Aorta (tissue), 5 donors: ENCODE results near the gene TERT. TPM values are rescaled to one million over a fixed set of nuclear protein-coding genes. Genes with fewer than 3 reads are reported as not detected.
"Not testable (repeated sequence)": the region's sequence is repeated elsewhere in the genome, so short reads cannot be mapped to it uniquely, and the experiment has no call there.

Experiments used
- ATAC-seq: fragments of 200-7000 bp; cut with Tn5 transposase; one replicate; pipeline ENCODE4 v1.9.1; 2022; ENCODE audit warnings: moderate library complexity; ENCODE audit not compliant: low FRiP score
- DNase-seq, 2 donors: peaks; one replicate each; pipeline ENCODE4 v3.0.0-alpha.2; 2020
- H3K27ac ChIP-seq, 2 donors: one replicate each; pipeline ENCODE4 v1.5.1; 2013; ENCODE audit warnings: low read length in 2 of 2, mild to moderate bottlenecking in 2 of 2, moderate library complexity in 2 of 2, control low read depth in 1 of 2, inconsistent platforms in 1 of 2, low read depth in 1 of 2
- H3K27me3 ChIP-seq, 2 donors: one replicate each; pipeline ENCODE4 v1.6.1; 2013; ENCODE audit warnings: control low read depth in 1 of 2, low read length in 1 of 2, mild to moderate bottlenecking in 1 of 2, moderate library complexity in 1 of 2; ENCODE audit not compliant: insufficient read depth in 2 of 2, control insufficient read depth in 1 of 2
- H3K36me3 ChIP-seq, 2 donors: one replicate each; pipeline ENCODE4 v1.6.1; 2013; ENCODE audit warnings: control low read depth in 1 of 2, low read length in 1 of 2, mild to moderate bottlenecking in 1 of 2; ENCODE audit not compliant: insufficient read depth in 2 of 2, control insufficient read depth in 1 of 2
- H3K4me1 ChIP-seq, 2 donors: one replicate each; pipeline ENCODE4 v1.6.1; 2013; ENCODE audit warnings: low read length in 2 of 2, control low read depth in 1 of 2, mild to moderate bottlenecking in 1 of 2, moderate library complexity in 1 of 2; ENCODE audit not compliant: insufficient read depth in 2 of 2, control insufficient read depth in 1 of 2
- H3K4me3 ChIP-seq, 2 donors: one replicate each; pipeline ENCODE4 v1.5.1; 2013; ENCODE audit warnings: low read length in 2 of 2, control low read depth in 1 of 2, mild to moderate bottlenecking in 1 of 2
- H3K9me3 ChIP-seq: one replicate; pipeline ENCODE4 v1.6.1; 2013; ENCODE audit warnings: mild to moderate bottlenecking, low read length; ENCODE audit not compliant: control insufficient read depth
- WGBS, 2 donors: extraction: QIAGEN DNeasy Blood & Tissue Kit; methylation state at CpG; one replicate each; pipeline ENCODE4 v1.1.7; 2013; 5-methylcytosine and 5-hydroxymethylcytosine counted together
- intact Hi-C, 2 donors: fragments of 100-400 bp; cut with DNase I; formaldehyde crosslinking; loops; one replicate each; pipeline versions ENCODE4 v1.14.2 to v1.15.0; 2022
- polyA plus RNA-seq, 2 donors: library from polyadenylated mRNA; stranded (reverse); fragments of 200-250 nt; gene quantifications; one replicate each; pipeline ENCODE4 v1.2.3, GENCODE V29; 2013
- total RNA-seq, 2 donors: library from RNA; stranded (reverse); fragmentation: NEBNext Ultra II Directional; extraction: Animal tissue kit (Norgen Biotek cat#: 25700); gene quantifications; one replicate each; pipeline ENCODE4 v1.2.1, GENCODE V29; 2021
- donor health status: healthy with polysubstance abuse.
- donor health status: Bipolar disorder and iron deficiency.
- donor health status: DM: no; HTN: no; CAD: no.
- donor health status: DM: no; HTN: no; CAD: no.
- donor health status: DM: yes; HTN: yes; CAD: no.

Gene TERT
- total and polyA plus RNA-seq, 4 donors: not detected

- H3K36me3 ChIP-seq: no peaks in the 10 kb centered on the region
Observed at GRCh38 chr5:1235838-1236237, 59.0 kb downstream of the TERT start.

GRCh38 chr5:1235379-1235778 is 59.5 kb downstream of the TERT start:
- DNase-seq (no peak), ATAC-seq (no peak)
- Histone ChIP-seq H3K27ac (no peak overlapping the region), H3K4me1 (no peaks in the 10 kb centered on the region), H3K9me3 (peaks cover 7% of the 10 kb centered on the region), H3K36me3 (no peaks in the 10 kb centered on the region), H3K4me3 (no peak overlapping the region), H3K27me3 (no peaks in the 10 kb centered on the region)
- intact Hi-C loops: no loop called here
- 81 to 83% methylated on average over 8 of the region's 8 CpGs for WGBS, 2 donors

More at GRCh38 chr5:1235838-1236237, 59.0 kb downstream of the TERT start:
- Histone ChIP-seq H3K4me3 (no peak overlapping the region), H3K27ac (no peak overlapping the region), H3K27me3 (no peaks in the 10 kb centered on the region), H3K9me3 (peaks cover 7% of the 10 kb centered on the region), H3K4me1 (no peaks in the 10 kb centered on the region)
- WGBS, 2 donors: 96 to 97% methylated on average over 1 of the region's 1 CpG
- DNase-seq (no peak), ATAC-seq (no peak)
- intact Hi-C loops: no loop called here

GRCh38 chr5:1232780-1233179 is 62.1 kb downstream of the TERT start:
- H3K27me3 ChIP-seq: no peaks in the 10 kb centered on the region
- WGBS, 2 donors: 92 to 94% methylated on average over 22 to 25 of the region's 25 CpGs

GRCh38 chr5:1231354-1231905 is 63.4 kb downstream of the TERT start:
- no peaks in the 10 kb centered on the region for H3K27me3 ChIP-seq
- H3K27ac ChIP-seq: no peak overlapping the region
- DNase-seq: no peak
- 30 to 37% methylated on average over 13 of the region's 13 CpGs for WGBS, 2 donors
- intact Hi-C loops: no loop called here
- no peaks in the 10 kb centered on the region for H3K36me3 ChIP-seq
- no peaks in the 10 kb centered on the region for H3K4me1 ChIP-seq
- H3K9me3 ChIP-seq: peaks cover 5% of the 10 kb centered on the region
- H3K4me3 ChIP-seq: no peak overlapping the region
- ATAC-seq: no peak

More at GRCh38 chr5:1232780-1233179, 62.1 kb downstream of the TERT start:
- H3K4me1 ChIP-seq: no peaks in the 10 kb centered on the region
- no peaks in the 10 kb centered on the region for H3K36me3 ChIP-seq
- H3K27ac ChIP-seq: no peak overlapping the region
- H3K4me3 ChIP-seq: no peak overlapping the region
- peaks cover 7% of the 10 kb centered on the region for H3K9me3 ChIP-seq
- intact Hi-C loops: no loop called here
- DNase-seq (no peak), ATAC-seq (no peak)

- intact Hi-C loops: no loop called here
- Histone ChIP-seq H3K4me1 (no peaks in the 10 kb centered on the region), H3K27me3 (no peaks in the 10 kb centered on the region), H3K36me3 (no peaks in the 10 kb centered on the region), H3K9me3 (peaks cover 4% of the 10 kb centered on the region), H3K4me3 (no peak overlapping the region), H3K27ac (no peak overlapping the region)
- no peak for DNase-seq
- WGBS, 2 donors: 87% methylated on average over 17 of the region's 17 CpGs
- ATAC-seq: no peak
Observed at GRCh38 chr5:1230551-1230950, 64.3 kb downstream of the TERT start.

- H3K27me3 ChIP-seq: no peaks in the 10 kb centered on the region
- no peak for ATAC-seq
- WGBS, 2 donors: 33 to 34% methylated on average over 7 of the region's 7 CpGs
Observed at GRCh38 chr5:1229822-1230221, 65.0 kb downstream of the TERT start.

GRCh38 chr5:1229023-1229422 is 65.8 kb downstream of the TERT start:
- H3K27me3 ChIP-seq, H3K4me1 ChIP-seq, DNase-seq, intact Hi-C loops, H3K27ac ChIP-seq, ATAC-seq, H3K9me3 ChIP-seq, H3K4me3 ChIP-seq, H3K36me3 ChIP-seq: not testable (repeated sequence)
- 85 to 86% methylated on average over 11 of the region's 11 CpGs for WGBS, 2 donors

More at GRCh38 chr5:1229822-1230221, 65.0 kb downstream of the TERT start:
- Histone ChIP-seq H3K27ac (no peak overlapping the region), H3K36me3 (no peaks in the 10 kb centered on the region), H3K4me3 (no peak overlapping the region), H3K4me1 (no peaks in the 10 kb centered on the region), H3K9me3 (no peaks in the 10 kb centered on the region)
- DNase-seq: no peak
- intact Hi-C loops: no loop called here

GRCh38 chr5:1228120-1228519 is 66.7 kb downstream of the TERT start:
- Histone ChIP-seq H3K27me3 (no peaks in the 10 kb centered on the region), H3K36me3 (no peaks in the 10 kb centered on the region), H3K4me1 (no peaks in the 10 kb centered on the region), H3K9me3 (no peaks in the 10 kb centered on the region), H3K27ac (no peak overlapping the region), H3K4me3 (no peak overlapping the region)
- intact Hi-C loops: no loop called here
- ATAC-seq (no peak), DNase-seq (no peak)
- 44 to 56% methylated on average over 15 of the region's 15 CpGs for WGBS, 2 donors

- no peaks in the 10 kb centered on the region for H3K4me1 ChIP-seq
- WGBS, 2 donors: 17 to 27% methylated on average over 14 of the region's 14 CpGs
- no peaks in the 10 kb centered on the region for H3K27me3 ChIP-seq
- H3K27ac ChIP-seq: no peak overlapping the region
- H3K36me3 ChIP-seq: no peaks in the 10 kb centered on the region
- no peak for ATAC-seq
- no peaks in the 10 kb centered on the region for H3K9me3 ChIP-seq
- no peak overlapping the region for H3K4me3 ChIP-seq
- intact Hi-C loops: no loop called here
- DNase-seq: no peak
Observed at GRCh38 chr5:1227667-1228066, 67.2 kb downstream of the TERT start.
